Airway epithelial cell (primary cell): ENCODE data around the gene GNL2. TPM values are rescaled to one million over a fixed set of nuclear protein-coding genes. Genes with fewer than 3 reads are reported as not detected.

Source experiments
- total RNA-seq: library from RNA; depleted of rRNA; stranded (reverse); fragments of >200 nt; gene quantifications from 2 replicates; pipeline ENCODE4 v1.2.3, GENCODE V29; 2015

Gene GNL2
- total RNA-seq = 60.4 and 63.5 TPM in 2 replicates

DNA sequence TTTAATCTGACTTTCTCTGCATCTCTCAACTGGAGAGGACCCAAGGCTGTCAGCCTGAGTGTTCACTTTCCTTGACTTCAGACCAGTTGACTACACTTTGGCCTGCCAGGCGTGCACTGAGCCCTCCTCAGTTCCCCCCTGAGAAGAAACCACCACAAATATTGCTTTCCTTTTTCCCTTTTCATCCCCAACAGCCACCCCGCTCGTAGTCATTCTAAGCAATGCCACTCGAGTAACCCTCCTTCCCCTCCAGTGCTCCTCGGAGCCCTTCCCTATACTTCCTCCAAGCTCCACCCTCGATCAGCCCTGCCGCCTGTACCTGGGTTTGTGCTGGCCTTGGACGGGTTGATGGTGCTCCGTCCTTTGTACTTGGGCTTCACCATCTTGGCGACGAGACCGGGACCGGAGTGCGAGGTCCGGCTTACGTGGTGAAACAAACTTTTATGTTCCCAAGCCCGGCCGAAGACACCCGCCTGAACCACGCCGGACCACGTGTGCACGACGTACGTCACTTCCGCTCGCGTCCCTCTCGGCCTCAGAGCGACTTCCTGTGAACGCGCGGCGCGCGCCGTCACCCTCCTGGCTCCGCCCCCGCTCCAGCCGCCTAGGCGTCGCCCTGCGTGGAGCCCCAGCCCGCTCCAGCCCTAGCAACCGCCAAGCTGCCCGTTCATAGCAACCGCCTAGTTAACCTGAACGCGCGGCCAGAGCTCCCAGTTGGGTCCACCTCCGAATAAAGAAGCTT is at the start of gene GNL2:
GNL2 (minus strand) TSS at position 498 of the 742 bp plus-strand sequence; CDS start at position 383, 115 bp downstream.

GRCh38 chr1:37634244-37634991 is 38.7 kb upstream of the GNL2 start, which contains the start of gene RSPO1:
RSPO1 (minus strand) TSS chr1:37634892; CDS start chr1:37629661, 5,231 bp downstream.

DNA sequence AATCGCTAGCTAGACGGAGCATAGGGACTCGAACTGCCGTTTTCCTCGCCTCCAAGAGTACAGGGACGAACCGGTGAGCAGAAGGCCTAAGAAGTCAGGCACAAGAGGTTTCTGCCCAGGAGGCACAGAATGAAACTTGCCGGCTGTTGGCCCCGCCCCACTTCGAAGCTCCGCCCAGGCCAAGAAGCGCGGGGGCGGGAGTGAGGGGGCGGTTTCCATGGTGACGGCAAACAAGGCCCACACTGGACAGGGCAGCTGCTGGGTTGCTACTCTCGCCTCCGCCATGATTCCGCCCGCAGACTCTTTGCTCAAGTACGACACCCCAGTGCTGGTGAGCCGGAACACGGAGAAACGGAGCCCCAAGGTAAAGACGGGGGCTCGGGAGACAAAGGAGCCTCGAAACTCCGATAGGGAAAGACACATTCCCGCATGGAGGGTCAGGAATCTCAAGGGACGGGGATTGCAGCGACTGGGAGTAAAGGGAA is 39.0 kb downstream of the GNL2 start, which contains the start of gene DNALI1:
DNALI1 (plus strand) TSS at position 229 of the 485 bp plus-strand sequence; CDS start at position 284, 55 bp downstream.

DNA sequence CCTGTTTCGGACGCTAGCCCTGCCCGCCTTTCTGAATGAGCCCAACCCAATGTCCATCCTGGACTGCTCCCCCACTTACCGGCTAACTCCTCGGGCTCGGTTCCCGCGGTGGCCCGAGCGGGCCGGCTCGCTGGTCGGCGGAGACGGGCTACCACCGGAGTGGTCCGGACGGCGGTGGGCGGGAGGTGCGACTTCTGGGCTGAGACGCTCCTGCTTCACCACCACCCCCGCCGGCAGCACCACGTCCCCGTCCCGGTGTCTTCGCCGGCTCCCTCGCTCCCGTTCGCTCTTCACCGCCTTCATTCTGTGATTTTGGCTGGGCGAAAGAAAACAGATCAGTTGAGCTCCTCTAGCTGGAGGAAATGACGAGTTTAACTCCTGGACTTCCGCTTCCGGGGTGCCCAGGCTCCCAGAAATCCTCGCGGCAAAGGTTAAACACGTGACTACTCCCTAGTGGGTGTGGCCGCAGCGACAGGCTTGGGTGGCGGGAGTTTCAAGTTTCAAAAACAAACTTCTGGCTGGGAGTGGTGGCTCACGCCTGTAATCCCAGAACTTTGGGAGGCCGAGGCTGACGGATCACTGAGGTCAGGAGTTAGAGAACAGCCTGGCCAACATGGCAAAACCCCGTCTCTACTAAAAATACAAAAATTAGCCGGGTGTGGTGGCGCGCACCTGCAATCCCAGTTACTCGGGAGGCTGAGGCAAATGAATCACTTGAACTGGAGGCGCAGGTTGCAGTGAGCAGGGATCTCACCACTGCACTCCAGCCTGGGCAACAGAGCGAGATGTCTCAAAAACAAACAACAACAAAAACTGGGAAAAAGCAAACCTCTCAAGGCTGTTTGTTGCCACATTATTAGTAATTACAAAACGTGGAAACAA is 41.6 kb downstream of the GNL2 start, which contains the start of gene SNIP1:
SNIP1 (minus strand) TSS at position 367 of the 882 bp plus-strand sequence; CDS start at position 303, 64 bp downstream.

Other genes with a start within 250 kb of the GNL2 start
- 31.9 and 40.6 TPM in 2 replicates for gene ZC3H12A, start 121.4 kb downstream of the GNL2 start, total RNA-seq
- 46.6 and 48.9 TPM in 2 replicates for gene MEAF6, start 81.2 kb downstream of the GNL2 start, total RNA-seq
- gene SNIP1, start 41.6 kb downstream of the GNL2 start, total RNA-seq = 12.1 and 13.3 TPM in 2 replicates
- 1.8 and 3.3 TPM in 2 replicates for gene DNALI1, start 39.0 kb downstream of the GNL2 start, total RNA-seq
- gene RSPO1, start 39.0 kb upstream of the GNL2 start, total RNA-seq = not detected in 2 replicates
- gene CDCA8, start 96.6 kb upstream of the GNL2 start, total RNA-seq = 17.1 and 22.4 TPM in 2 replicates
- under 0.01 and 0.07 TPM in 2 replicates for gene EPHA10, start 169.2 kb upstream of the GNL2 start, total RNA-seq
- 0.93 and 1.7 TPM in 2 replicates for gene MANEAL, start 197.9 kb upstream of the GNL2 start, total RNA-seq
- 80.3 and 668 TPM in 2 replicates for gene C1orf122, start 211.9 kb upstream of the GNL2 start, total RNA-seq
- 29.6 and 30.9 TPM in 2 replicates for gene YRDC, start 212.3 kb upstream of the GNL2 start, total RNA-seq